ENCODE results near the gene SREK1. TPM values are rescaled to one million over a fixed set of nuclear protein-coding genes. Genes with fewer than 3 reads are reported as not detected.

SREK1 gene
- total RNA-seq, 3 donors from 2014 or later (not counting 1 experiment from before 2014, with no cell fraction given): 151 to 177 (median 168) TPM

- WGBS (ENCODE audit: insufficient coverage): 96% methylated on average over 3 of the region's 3 CpGs
- Mint-ChIP-seq H3K4me3 (no peak overlapping the region), H3K27ac (no peak overlapping the region), H3K36me3 (no peaks in the 10 kb centered on the region), H3K4me1 (no peaks in the 10 kb centered on the region), H3K9me3 (no peaks in the 10 kb centered on the region), H3K27me3 (ENCODE audit: low read depth in 2 of 2) (no peaks in the 10 kb centered on the region)
- Histone ChIP-seq H3K4me1 (ENCODE audit: control insufficient read depth, insufficient read depth, low read length) (no peaks in the 10 kb centered on the region), H3K36me3 (ENCODE audit: control insufficient read depth, insufficient read depth, low read length) (peaks cover 8% of the 10 kb centered on the region), H3K27ac (ENCODE audit: low read length) (no peak overlapping the region), H3K4me3 (ENCODE audit: low read length) (no peak overlapping the region), H3K9me3 (ENCODE audit: control insufficient read depth, insufficient read depth, low read length) (no peaks in the 10 kb centered on the region), H3K27me3 (ENCODE audit: control insufficient read depth, insufficient read depth, low read length) (no peaks in the 10 kb centered on the region)
- TF ChIP-seq CTCF (IDR thresholded peaks at IDR 0.05): no peak
- intact Hi-C loops (cut with micrococcal nuclease): no loop called here
- ATAC-seq: no peak
- no peak for DNase-seq
These were observed 42.0 kb downstream of the SREK1 start for GRCh38 chr5:66186108-66186507.

GRCh38 chr5:66193419-66193818 is 49.3 kb downstream of the SREK1 start:
- no peak overlapping the region for H3K4me3 Mint-ChIP-seq

GRCh38 chr5:66197764-66198405 is 53.8 kb downstream of the SREK1 start:
- Mint-ChIP-seq H3K4me1 (no peaks in the 10 kb centered on the region), H3K27ac (no peak overlapping the region), H3K9me3 (no peaks in the 10 kb centered on the region), H3K4me3 (no peak overlapping the region), H3K27me3 (ENCODE audit: low read depth in 2 of 2) (no peaks in the 10 kb centered on the region), H3K36me3 (peaks cover 9% of the 10 kb centered on the region)
- Histone ChIP-seq H3K36me3 (ENCODE audit: control insufficient read depth, insufficient read depth, low read length) (no peaks in the 10 kb centered on the region), H3K4me1 (ENCODE audit: control insufficient read depth, insufficient read depth, low read length) (no peaks in the 10 kb centered on the region), H3K27me3 (ENCODE audit: control insufficient read depth, insufficient read depth, low read length) (no peaks in the 10 kb centered on the region), H3K27ac (ENCODE audit: low read length) (no peak overlapping the region), H3K9me3 (ENCODE audit: control insufficient read depth, insufficient read depth, low read length) (no peaks in the 10 kb centered on the region), H3K4me3 (ENCODE audit: low read length) (no peak overlapping the region)
- intact Hi-C loops (cut with micrococcal nuclease): no loop called here
- no peak for ATAC-seq
- no peak for TF ChIP-seq CTCF (IDR thresholded peaks at IDR 0.05)
- 80% methylated on average over 4 of the region's 4 CpGs for WGBS (ENCODE audit: insufficient coverage)
- DNase-seq: no peak

More at GRCh38 chr5:66193419-66193818, 49.3 kb downstream of the SREK1 start:
- no peak overlapping the region for H3K27ac ChIP-seq (ENCODE audit: low read length)
- no peak overlapping the region for H3K4me3 ChIP-seq (ENCODE audit: low read length)
- Mint-ChIP-seq H3K27me3 (ENCODE audit: low read depth in 2 of 2) (no peaks in the 10 kb centered on the region), H3K9me3 (no peaks in the 10 kb centered on the region), H3K4me1 (no peaks in the 10 kb centered on the region), H3K36me3 (no peaks in the 10 kb centered on the region), H3K27ac (no peak overlapping the region)
- H3K9me3 ChIP-seq (ENCODE audit: control insufficient read depth, insufficient read depth, low read length): no peaks in the 10 kb centered on the region
- H3K36me3 ChIP-seq (ENCODE audit: control insufficient read depth, insufficient read depth, low read length): no peaks in the 10 kb centered on the region
- H3K4me1 ChIP-seq (ENCODE audit: control insufficient read depth, insufficient read depth, low read length): no peaks in the 10 kb centered on the region
- DNase-seq: no peak
- intact Hi-C loops (cut with micrococcal nuclease): no loop called here
- ATAC-seq: no peak
- no peaks in the 10 kb centered on the region for H3K27me3 ChIP-seq (ENCODE audit: control insufficient read depth, insufficient read depth, low read length)
- TF ChIP-seq CTCF (IDR thresholded peaks at IDR 0.05): no peak

- no peak for TF ChIP-seq CTCF (IDR thresholded peaks at IDR 0.05)
- H3K4me3 Mint-ChIP-seq: no peak overlapping the region
- peaks cover 9% of the 10 kb centered on the region for H3K36me3 Mint-ChIP-seq
- no peaks in the 10 kb centered on the region for H3K36me3 ChIP-seq (ENCODE audit: control insufficient read depth, insufficient read depth, low read length)
- intact Hi-C loops (cut with micrococcal nuclease): no loop called here
- H3K27me3 ChIP-seq (ENCODE audit: control insufficient read depth, insufficient read depth, low read length): no peaks in the 10 kb centered on the region
- no peak overlapping the region for H3K27ac ChIP-seq (ENCODE audit: low read length)
- ATAC-seq (no peak), DNase-seq (no peak)
- H3K9me3 ChIP-seq (ENCODE audit: control insufficient read depth, insufficient read depth, low read length): no peaks in the 10 kb centered on the region
- no peaks in the 10 kb centered on the region for H3K27me3 Mint-ChIP-seq (ENCODE audit: low read depth in 2 of 2)
- no peaks in the 10 kb centered on the region for H3K4me1 Mint-ChIP-seq
- no peak overlapping the region for H3K4me3 ChIP-seq (ENCODE audit: low read length)
- no peak overlapping the region for H3K27ac Mint-ChIP-seq
- no CpG with 5 or more reads among the region's 1 CpG for WGBS (ENCODE audit: insufficient coverage)
- H3K4me1 ChIP-seq (ENCODE audit: control insufficient read depth, insufficient read depth, low read length): no peaks in the 10 kb centered on the region
- no peaks in the 10 kb centered on the region for H3K9me3 Mint-ChIP-seq
These were observed 54.7 kb downstream of the SREK1 start for GRCh38 chr5:66198837-66199236.

Data from natural killer cell (primary cell).